Thymus (tissue), 11 donors: ENCODE results near the gene CLEC1A. TPM values are rescaled to one million over a fixed set of nuclear protein-coding genes. Genes with fewer than 3 reads are reported as not detected.

Experiments used
- DNase-seq, 9 donors: peaks; one replicate each; pipeline ENCODE4 v3.0.0-alpha.2; 2013; ENCODE audit warnings: low spot score in 9 of 9, low read depth in 6 of 9, missing footprints in 1 of 9
- H3K27ac ChIP-seq, 2 donors: one replicate each; pipeline ENCODE4 v1.5.1; 2013; ENCODE audit warnings: control low read depth in 1 of 2, low read depth in 1 of 2, low read length in 1 of 2, mild to moderate bottlenecking in 1 of 2, moderate library complexity in 1 of 2
- H3K27me3 ChIP-seq, 2 donors: one replicate each; pipeline ENCODE4 v1.5.1; 2013; ENCODE audit warnings: low read length in 1 of 2; ENCODE audit not compliant: control insufficient read depth in 2 of 2, insufficient read depth in 1 of 2
- H3K36me3 ChIP-seq, 2 donors: one replicate each; pipeline ENCODE4 v1.5.1; 2013; ENCODE audit warnings: low read length in 1 of 2, mild to moderate bottlenecking in 1 of 2, moderate library complexity in 1 of 2; ENCODE audit not compliant: control insufficient read depth in 2 of 2, insufficient read depth in 2 of 2
- H3K4me1 ChIP-seq, 2 donors: one replicate each; pipeline ENCODE4 v1.5.1; 2013; ENCODE audit warnings: low read length in 2 of 2; ENCODE audit not compliant: control insufficient read depth in 2 of 2, insufficient read depth in 2 of 2
- H3K4me3 ChIP-seq, 2 donors: one replicate each; pipeline ENCODE4 v1.5.1; 2013; ENCODE audit warnings: low read length in 2 of 2, control low read depth in 1 of 2, mild to moderate bottlenecking in 1 of 2
- H3K9me3 ChIP-seq, 2 donors: one replicate each; pipeline ENCODE4 v1.5.1; 2013; ENCODE audit warnings: low read length in 1 of 2, mild to moderate bottlenecking in 1 of 2; ENCODE audit not compliant: control insufficient read depth in 2 of 2, insufficient read depth in 1 of 2
- WGBS: extraction: QIAGEN DNeasy Blood & Tissue Kit; methylation state at CpG from one replicate; pipeline ENCODE4 v1.1.7; 2013; 5-methylcytosine and 5-hydroxymethylcytosine counted together
- polyA plus RNA-seq: library from polyadenylated mRNA; stranded (reverse); fragments of 200-250 nt; gene quantifications from one replicate; pipeline ENCODE4 v1.2.3, GENCODE V29; 2013
- total RNA-seq: library from RNA; stranded (reverse); fragments of 120-200 nt; gene quantifications from one replicate; pipeline ENCODE4 v1.2.4, GENCODE V29; 2013
- donor health status: healthy.

CLEC1A gene
- total and polyA plus RNA-seq, 2 donors: 36.0 to 42.5 TPM

DNA sequence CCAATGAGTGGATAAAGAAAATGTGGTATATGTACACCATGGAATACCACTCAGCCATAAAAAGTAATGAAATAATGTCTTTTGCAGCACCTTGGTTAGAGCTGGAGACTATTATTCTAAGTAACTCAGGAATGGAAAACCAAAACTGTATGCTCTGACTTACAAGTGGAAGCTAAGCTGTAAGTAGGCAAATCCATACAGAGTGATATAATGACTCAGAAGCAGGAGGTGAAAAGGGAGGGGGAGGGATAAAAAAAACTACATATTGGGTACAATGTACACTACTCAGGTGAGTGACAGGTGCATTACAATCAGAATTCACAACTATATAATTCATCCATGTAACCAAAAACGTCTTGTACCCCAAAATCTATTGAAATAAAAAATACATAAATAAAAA is 15.1 kb upstream of the CLEC1A start:
- Histone ChIP-seq H3K27ac (no peak overlapping the region), H3K4me3 (no peak overlapping the region), H3K9me3 (peaks cover 0 to 10% of the 10 kb centered on the region in 2 donors), H3K27me3 (no peaks in the 10 kb centered on the region), H3K36me3 (no peaks in the 10 kb centered on the region), H3K4me1 (no peaks in the 10 kb centered on the region)
- WGBS: 94% methylated on average over 1 of the region's 1 CpG
- DNase-seq: no peak

DNA sequence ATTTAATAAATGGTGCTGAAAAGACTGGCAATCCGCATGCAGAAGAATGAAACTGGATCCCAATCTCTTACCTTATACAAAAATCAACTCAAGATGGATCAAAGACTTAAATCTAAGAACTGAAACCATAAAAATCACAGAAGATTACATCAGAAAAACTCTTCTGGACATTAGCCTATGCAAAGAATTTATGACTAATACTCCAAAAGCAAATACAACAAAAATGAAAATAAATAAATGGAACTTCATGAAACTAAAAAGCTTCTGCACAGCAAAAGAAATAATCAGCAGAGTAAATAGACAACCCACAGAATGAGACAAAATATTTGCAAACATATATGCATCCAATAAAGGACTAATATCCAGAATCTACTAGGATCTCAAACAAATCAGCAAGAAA is 14.3 kb upstream of the CLEC1A start:
- Histone ChIP-seq H3K36me3 (no peaks in the 10 kb centered on the region), H3K27me3 (no peaks in the 10 kb centered on the region), H3K4me3 (no peak overlapping the region), H3K4me1 (no peaks in the 10 kb centered on the region), H3K9me3 (peaks cover 0 to 10% of the 10 kb centered on the region in 2 donors), H3K27ac (no peak overlapping the region)
- WGBS: 97% methylated on average over 1 of the region's 1 CpG
- no peak for DNase-seq

DNA sequence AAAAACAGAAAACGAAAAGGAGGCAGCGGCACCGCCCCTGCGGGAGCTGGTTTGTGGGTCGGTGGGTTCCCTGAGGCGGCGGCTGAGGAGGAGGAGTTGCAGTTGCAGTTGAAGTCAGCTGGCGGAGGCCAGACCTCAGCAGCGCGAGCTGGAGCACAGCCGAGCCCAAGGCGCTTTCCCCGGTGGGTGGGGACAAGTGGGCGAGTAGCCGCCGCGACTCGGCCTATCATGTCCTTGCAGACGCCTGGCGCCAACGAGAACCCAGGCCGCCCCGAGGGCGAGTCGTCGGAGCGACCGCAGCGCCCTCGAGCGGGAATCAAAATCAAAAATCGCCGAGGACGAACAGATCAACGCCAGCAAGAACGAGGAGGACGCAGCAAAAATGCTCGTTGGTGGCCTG is 12.7 kb upstream of the CLEC1A start:
- Histone ChIP-seq H3K9me3 (peaks cover 0 to 10% of the 10 kb centered on the region in 2 donors), H3K4me3 (no peak overlapping the region), H3K4me1 (no peaks in the 10 kb centered on the region), H3K36me3 (no peaks in the 10 kb centered on the region), H3K27ac (no peak overlapping the region), H3K27me3 (no peaks in the 10 kb centered on the region)
- WGBS: 96% methylated on average over 38 of the region's 38 CpGs
- no peak for DNase-seq

DNA sequence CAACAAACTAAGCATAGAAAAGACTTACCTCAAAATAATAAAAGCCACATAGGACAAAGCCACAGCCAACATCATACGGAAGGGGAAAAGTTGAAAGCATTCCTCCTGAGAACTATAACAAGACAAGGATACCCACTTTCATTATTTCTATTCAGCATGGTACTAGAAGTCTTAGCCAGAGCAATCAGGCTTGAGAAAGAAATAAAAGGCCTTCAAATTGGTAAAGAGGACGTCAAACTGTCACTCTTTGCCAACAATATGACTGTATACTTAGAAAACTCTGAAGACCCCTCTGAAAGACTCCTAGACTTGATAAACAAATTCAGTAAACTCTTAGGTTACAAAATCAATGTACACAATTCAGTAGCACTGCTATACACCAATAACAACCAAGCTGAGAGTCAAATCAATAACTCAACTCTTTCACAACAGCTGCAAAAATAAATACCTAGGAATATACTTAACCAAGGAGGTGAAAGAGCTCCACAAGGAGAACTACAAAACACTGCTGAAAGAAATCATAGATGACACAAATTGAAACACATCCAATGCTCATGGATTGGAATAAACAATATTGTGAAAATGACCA is 11.6 kb upstream of the CLEC1A start:
- peaks cover 0 to 10% of the 10 kb centered on the region in 2 donors for H3K9me3 ChIP-seq
- DNase-seq: no peak
- no peaks in the 10 kb centered on the region for H3K4me1 ChIP-seq
- H3K36me3 ChIP-seq: no peaks in the 10 kb centered on the region
- WGBS: 96% methylated on average over 2 of the region's 2 CpGs
- H3K27me3 ChIP-seq: no peaks in the 10 kb centered on the region
- no peak overlapping the region for H3K27ac ChIP-seq
- no peak overlapping the region for H3K4me3 ChIP-seq

DNA sequence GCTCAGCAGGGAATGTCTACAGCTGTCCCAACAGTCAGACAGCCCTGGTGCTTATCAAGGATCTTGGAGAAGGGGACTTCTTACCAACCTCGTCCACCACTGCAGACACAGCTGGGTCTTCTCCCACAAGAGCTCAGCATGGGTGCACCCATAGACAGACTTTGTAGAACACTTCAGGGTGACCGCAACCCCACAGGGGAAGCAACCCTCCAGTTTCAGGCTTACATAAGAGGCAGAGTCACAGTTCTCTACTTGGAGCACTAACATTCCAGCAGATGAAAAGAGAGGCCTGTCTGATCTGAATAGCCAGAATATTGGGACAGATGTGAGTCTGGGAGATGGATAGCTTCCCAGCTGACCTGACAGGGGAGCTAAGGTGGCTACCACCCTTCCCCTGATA is 3.5 kb upstream of the CLEC1A start:
- H3K27me3 ChIP-seq: no peaks in the 10 kb centered on the region
- WGBS: 70% methylated on average over 2 of the region's 2 CpGs
- H3K36me3 ChIP-seq: no peaks in the 10 kb centered on the region
- H3K9me3 ChIP-seq: no peaks in the 10 kb centered on the region
- no peak overlapping the region for H3K27ac ChIP-seq
- H3K4me1 ChIP-seq: peaks cover 0 to 3% of the 10 kb centered on the region in 2 donors
- no peak for DNase-seq
- no peak overlapping the region for H3K4me3 ChIP-seq

DNA sequence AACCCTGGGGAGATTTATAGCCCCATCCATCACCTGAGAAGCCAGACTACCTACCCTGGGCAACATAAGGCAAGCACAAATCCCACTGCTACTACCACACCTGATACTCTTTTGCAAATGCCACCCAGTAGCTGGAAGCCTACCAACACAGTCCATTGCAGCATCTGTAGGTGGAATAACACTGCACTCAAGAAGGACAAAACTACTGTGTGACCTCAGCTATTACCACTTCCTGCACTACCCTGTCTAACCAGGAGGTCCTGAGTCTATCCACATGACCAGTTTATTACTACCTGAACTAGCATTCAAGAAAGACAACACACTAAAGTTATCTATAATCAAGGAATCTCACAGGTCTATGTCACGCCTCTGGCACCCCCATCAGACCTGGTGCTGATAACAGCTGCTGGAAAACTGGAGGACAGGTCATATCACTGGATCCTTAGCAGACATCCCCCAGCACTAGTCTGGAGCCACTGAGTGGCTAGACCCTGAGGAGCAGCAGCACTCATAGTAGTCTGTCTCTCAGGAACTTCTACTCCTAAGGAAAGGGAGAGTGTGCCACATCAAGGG is 2.9 kb upstream of the CLEC1A start:
- no peak for DNase-seq
- 97% methylated on average over 1 of the region's 1 CpG for WGBS
- Histone ChIP-seq H3K9me3 (no peaks in the 10 kb centered on the region), H3K4me1 (peaks cover 0 to 3% of the 10 kb centered on the region in 2 donors), H3K36me3 (no peaks in the 10 kb centered on the region), H3K4me3 (no peak overlapping the region), H3K27me3 (no peaks in the 10 kb centered on the region), H3K27ac (no peak overlapping the region)

DNA sequence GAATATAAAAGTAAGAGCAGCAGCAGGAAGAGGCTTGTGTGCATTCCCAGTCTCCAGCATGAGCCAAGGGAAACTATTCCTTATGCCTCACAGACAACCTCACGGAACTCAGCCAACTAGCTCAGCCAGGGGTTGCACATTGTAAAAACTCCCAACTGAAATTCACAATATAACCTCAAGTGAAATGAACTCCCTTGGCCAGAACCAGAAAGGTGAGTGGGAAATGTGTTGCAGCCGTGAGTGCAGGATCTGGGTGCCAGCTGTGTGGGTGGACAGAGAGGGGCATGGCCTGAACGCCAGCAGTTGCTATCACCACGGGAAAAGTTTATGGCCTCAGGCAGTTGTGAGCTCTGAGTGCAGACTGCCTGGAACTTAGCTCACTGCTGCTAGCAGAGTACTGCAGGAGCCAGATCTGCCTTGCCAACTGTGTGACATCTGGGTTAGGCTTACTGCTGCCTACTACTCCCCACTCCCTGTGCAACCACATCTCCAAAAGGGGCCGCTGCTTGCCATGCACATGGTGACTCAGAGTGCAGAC is 2.3 kb upstream of the CLEC1A start:
- DNase-seq: no peak
- H3K36me3 ChIP-seq: no peaks in the 10 kb centered on the region
- WGBS: 94% methylated on average over 5 of the region's 5 CpGs
- H3K9me3 ChIP-seq: no peaks in the 10 kb centered on the region
- H3K27me3 ChIP-seq: no peaks in the 10 kb centered on the region
- H3K4me3 ChIP-seq: no peak overlapping the region
- peaks cover 0 to 3% of the 10 kb centered on the region in 2 donors for H3K4me1 ChIP-seq
- peak overlapping the region in 1 of 2 donors; percentile 34 for H3K27ac ChIP-seq

DNA sequence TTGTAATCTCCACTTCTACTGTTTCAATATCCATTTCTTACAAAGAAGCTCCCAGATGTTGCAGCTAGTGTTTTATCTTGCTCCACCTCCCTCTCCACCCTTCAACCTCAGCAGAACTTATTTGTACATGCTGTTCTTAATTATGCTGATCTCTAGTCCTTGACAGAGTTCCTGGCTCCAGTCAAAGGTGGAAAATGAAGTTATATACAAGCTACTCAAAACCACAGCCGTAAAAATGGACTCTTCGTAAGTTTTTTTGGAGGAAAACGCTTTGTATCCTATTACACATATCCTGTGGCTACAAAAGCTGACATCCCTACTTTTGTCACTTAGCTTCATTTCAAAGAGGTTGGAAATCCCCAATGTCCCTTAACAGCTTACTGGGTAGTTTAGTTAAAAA is 1.3 kb downstream of the CLEC1A start:
- Histone ChIP-seq H3K9me3 (no peaks in the 10 kb centered on the region), H3K27ac (peak overlapping the region in 1 of 2 donors; percentile 30), H3K4me3 (no peak overlapping the region), H3K36me3 (no peaks in the 10 kb centered on the region), H3K4me1 (peaks cover 0 to 3% of the 10 kb centered on the region in 2 donors), H3K27me3 (no peaks in the 10 kb centered on the region)
- 62% methylated on average over 3 of the region's 3 CpGs for WGBS
- no peak for DNase-seq

DNA sequence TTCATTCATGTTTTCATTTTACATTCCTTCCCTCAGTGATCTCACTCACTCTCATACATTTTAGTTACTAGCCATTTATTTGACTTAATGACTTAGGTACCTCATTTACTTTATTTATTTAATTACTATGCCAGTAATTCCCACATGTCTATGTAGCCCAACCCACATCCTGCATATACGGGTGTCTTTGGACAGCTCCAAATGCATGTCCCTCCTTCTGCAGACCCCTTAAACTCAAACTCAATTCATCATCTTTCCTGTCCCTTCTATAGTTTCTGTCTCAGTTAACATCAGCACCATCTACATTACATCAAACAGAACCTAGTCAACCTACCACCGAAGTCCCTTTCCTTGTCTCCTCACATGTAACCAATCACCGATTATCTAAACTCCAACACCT is 2.8 kb downstream of the CLEC1A start:
- H3K4me3 ChIP-seq: no peak overlapping the region
- H3K27ac ChIP-seq: no peak overlapping the region
- H3K9me3 ChIP-seq: no peaks in the 10 kb centered on the region
- no peaks in the 10 kb centered on the region for H3K36me3 ChIP-seq
- no peaks in the 10 kb centered on the region for H3K27me3 ChIP-seq
- 93% methylated on average over 3 of the region's 3 CpGs for WGBS
- no peak for DNase-seq
- no peaks in the 10 kb centered on the region for H3K4me1 ChIP-seq
